K562 (cell line): ENCODE results near the gene CSNK1D. TPM values are rescaled to one million over a fixed set of nuclear protein-coding genes. Genes with fewer than 3 reads are reported as not detected.

Source experiments
- CBFA2T3 ChIP-seq: fragments of 450-650 bp; IDR thresholded peaks from 2 replicates; pipeline ENCODE4 v1.6.1; 2017
- HMG20B ChIP-seq: fragments of 250-450 bp; sonication (Bioruptor Pico); IDR thresholded peaks from 2 replicates; pipeline ENCODE4 v1.5.0; 2021; ENCODE audit warnings: mild to moderate bottlenecking
- MLLT1 ChIP-seq, 2 experiments: fragments of 450-650 bp; IDR thresholded peaks; 2 replicates each; pipeline ENCODE4 v1.6.1; 2016
- PHF21A ChIP-seq: fragments of 450-650 bp; IDR thresholded peaks from 2 replicates; pipeline ENCODE4 v1.6.1; 2017; ENCODE audit warnings: low read depth, borderline replicate concordance
- POLR2H ChIP-seq: IDR thresholded peaks from 2 replicates; pipeline ENCODE4 v1.6.1; 2016; ENCODE audit warnings: missing genetic modification characterization, low read depth, mild to moderate bottlenecking, control low read depth, missing compliant biosample characterization, moderate library complexity
- PTBP1 ChIP-seq: fragments of 200-400 bp; formaldehyde crosslinking; IDR thresholded peaks from 2 replicates; pipeline ENCODE4 v1.6.1; 2017; ENCODE audit warnings: low read depth, low read length
- REST ChIP-seq, 2 experiments: fragments of 450-650 bp; formaldehyde crosslinking in 1 of 2; IDR thresholded peaks; 2 replicates each; pipeline versions ENCODE4 v1.4.0 to v1.6.1; 2014 to 2020; ENCODE audit warnings: mild to moderate bottlenecking in 2 of 2, borderline replicate concordance in 1 of 2, low read depth in 1 of 2
- RFX5 ChIP-seq: IDR thresholded peaks from 2 replicates; pipeline ENCODE4 v1.6.1; 2011; ENCODE audit warnings: low read depth, mild to moderate bottlenecking, improper control_type of control experiment, low read length
- SETDB1 ChIP-seq: IDR thresholded peaks from one replicate; pipeline ENCODE4 v1.6.1; 2012; ENCODE audit warnings: low read length, control low read depth, inconsistent platforms
- SFPQ ChIP-seq: fragments of 200-400 bp; formaldehyde crosslinking; IDR thresholded peaks from 2 replicates; pipeline ENCODE4 v1.6.1; 2017; ENCODE audit warnings: mild to moderate bottlenecking, low read depth, low read length, moderate library complexity
- ZBTB12 ChIP-seq: fragments of 250-450 bp; sonication (Bioruptor Pico); IDR thresholded peaks from 2 replicates; pipeline ENCODE4 v1.4.0; 2020
- ZNF184 ChIP-seq: sonication (generic); formaldehyde crosslinking; IDR thresholded peaks from 2 replicates; pipeline ENCODE4 v1.5.0; 2020; ENCODE audit warnings: missing genetic modification reagents
- ZNF23 ChIP-seq: fragments of 250-450 bp; sonication (Bioruptor Pico); IDR thresholded peaks from 2 replicates; pipeline ENCODE4 v1.4.0; 2020; ENCODE audit warnings: mild to moderate bottlenecking
- ZNF24 ChIP-seq: fragments of 450-650 bp; IDR thresholded peaks from 2 replicates; pipeline ENCODE4 v1.6.1; 2016
- ZNF699 ChIP-seq: fragments of 250-450 bp; sonication (Bioruptor Pico); IDR thresholded peaks from 2 replicates; pipeline ENCODE4 v1.8.0; 2021; ENCODE audit warnings: mild to moderate bottlenecking, moderate library complexity; ENCODE audit not compliant: insufficient replicate concordance
- polyA plus RNA-seq, 8 experiments: library from polyadenylated mRNA; depleted of rRNA in 4 of 8; stranded (reverse) in 5 of 8; unstranded in 3 of 8; fragments of >200 nt; fragmentation: Nextera tagmentation in 2 of 8; fragmentation: Illumina TruSeq in 1 of 8; extraction: Ambion mirVana in 2 of 8; extraction: Trizol in 1 of 8; gene quantifications; 2 replicates each; pipeline versions ENCODE4 v1.2.1 to v1.2.3, GENCODE V29; 2011 to 2014; ENCODE audit warnings: inconsistent platforms in 1 of 8, missing spikeins in 1 of 8
- total RNA-seq, 7 experiments: library from RNA; depleted of rRNA in 6 of 7; stranded (reverse); fragments of >200 nt in 6 of 7; fragmentation: Illumina TruSeq in 2 of 7; extraction: Trizol in 2 of 7; gene quantifications; 2 replicates each; pipeline versions ENCODE4 v1.2.1 to v1.2.3, GENCODE V29; 2011 to 2021; ENCODE audit warnings: low replicate concordance in 1 of 7

The CSNK1D gene
- total and polyA plus RNA-seq, 9 of the 15 experiments (the other 6 are each of a cell fraction or from before 2014, with no cell fraction given): 6.5 to 133 (median 41.3) TPM

- no peak for TF ChIP-seq MLLT1 (IDR thresholded peaks at IDR 0.05)
- TF ChIP-seq RFX5: peak; percentile 88
- TF ChIP-seq ZNF699 (CRISPR knock-in tag): no peak
- no peak for TF ChIP-seq REST (IDR thresholded peaks at IDR 0.05; ENCODE audit: borderline replicate concordance)
- no peak for TF ChIP-seq REST (CRISPR knock-in tag; IDR thresholded peaks at IDR 0.05; ENCODE audit: low read depth)
- TF ChIP-seq ZNF23 (CRISPR knock-in tag): no peak
- peak; percentile 5; the same call in 1 of the 2 replicates for TF ChIP-seq CBFA2T3
- TF ChIP-seq PHF21A: peak; percentile 89
- TF ChIP-seq HMG20B (CRISPR knock-in tag): no peak
- TF ChIP-seq ZNF24: peak; percentile 9; the same call in 1 of the 2 replicates
- TF ChIP-seq PTBP1: no peak
- TF ChIP-seq POLR2H: no peak
- no peak for TF ChIP-seq SETDB1
- TF ChIP-seq SFPQ: no peak
- TF ChIP-seq ZNF184 (CRISPR knock-in tag): no peak
- peak; percentile 87 for TF ChIP-seq ZBTB12 (CRISPR knock-in tag)
These were observed at the start of gene CSNK1D (continued) for GRCh38 chr17:82273327-82274133.
